Stomach (tissue), 4 donors: ENCODE measurements around the gene CNTN5.

Experiments used
- EP300 ChIP-seq: sonication (generic); formaldehyde crosslinking; IDR thresholded peaks from one replicate; pipeline ENCODE4 v1.6.1; 2017; ENCODE audit warnings: antibody characterized with exemption
- POLR2A ChIP-seq, 4 donors: fragments of 450-650 bp; IDR thresholded peaks; one replicate each; pipeline ENCODE4 v1.6.1; 2016; ENCODE audit warnings: antibody characterized with exemption in 4 of 4, control low read depth in 2 of 4, mild to moderate bottlenecking in 1 of 4, moderate library complexity in 1 of 4
- TF ChIP-seq, protein P1 (sequence below), 7 experiments: fragments of 450-650 bp in 4 of 7; fragments of 200-600 bp in 3 of 7; sonication (generic) in 3 of 7; IDR thresholded peaks; one replicate each; pipeline ENCODE4 v1.5.1; 2016 to 2019; ENCODE audit warnings: antibody characterized with exemption in 7 of 7, control low read depth in 2 of 7, mild to moderate bottlenecking in 1 of 7

DNA sequence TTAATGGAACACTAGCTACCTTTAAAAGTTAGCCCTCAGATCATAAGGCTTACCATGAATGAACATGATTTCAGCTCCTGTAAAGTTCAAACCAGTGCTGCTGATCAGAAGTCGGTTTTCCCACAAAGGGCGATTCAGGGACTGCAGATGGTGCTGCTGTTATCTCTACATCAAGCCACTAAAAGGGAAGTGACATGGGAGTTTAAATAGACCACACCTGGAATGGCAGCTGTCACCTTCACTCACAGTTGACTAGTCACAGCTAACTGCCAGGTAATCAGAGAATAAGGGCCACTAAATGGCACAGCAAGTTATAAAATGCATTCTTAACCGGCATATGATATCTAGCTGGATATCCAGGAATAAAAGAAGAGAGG is 1085.2 kb downstream of the CNTN5 start:
- TF ChIP-seq EP300 (no peak), POLR2A (IDR thresholded peaks at IDR 0.05) (no peak)
- TF ChIP-seq, protein P1, sequence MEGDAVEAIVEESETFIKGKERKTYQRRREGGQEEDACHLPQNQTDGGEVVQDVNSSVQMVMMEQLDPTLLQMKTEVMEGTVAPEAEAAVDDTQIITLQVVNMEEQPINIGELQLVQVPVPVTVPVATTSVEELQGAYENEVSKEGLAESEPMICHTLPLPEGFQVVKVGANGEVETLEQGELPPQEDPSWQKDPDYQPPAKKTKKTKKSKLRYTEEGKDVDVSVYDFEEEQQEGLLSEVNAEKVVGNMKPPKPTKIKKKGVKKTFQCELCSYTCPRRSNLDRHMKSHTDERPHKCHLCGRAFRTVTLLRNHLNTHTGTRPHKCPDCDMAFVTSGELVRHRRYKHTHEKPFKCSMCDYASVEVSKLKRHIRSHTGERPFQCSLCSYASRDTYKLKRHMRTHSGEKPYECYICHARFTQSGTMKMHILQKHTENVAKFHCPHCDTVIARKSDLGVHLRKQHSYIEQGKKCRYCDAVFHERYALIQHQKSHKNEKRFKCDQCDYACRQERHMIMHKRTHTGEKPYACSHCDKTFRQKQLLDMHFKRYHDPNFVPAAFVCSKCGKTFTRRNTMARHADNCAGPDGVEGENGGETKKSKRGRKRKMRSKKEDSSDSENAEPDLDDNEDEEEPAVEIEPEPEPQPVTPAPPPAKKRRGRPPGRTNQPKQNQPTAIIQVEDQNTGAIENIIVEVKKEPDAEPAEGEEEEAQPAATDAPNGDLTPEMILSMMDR (IDR thresholded peaks at IDR 0.05), result no peak
